GM18517 (cell line): ENCODE measurements around the gene FHL3.
A peak's percentile ranks its signal among the peaks of the same experiment; 100 is the strongest.
"Not testable (repeated sequence)": the region's sequence is repeated elsewhere in the genome, so short reads cannot be mapped to it uniquely, and the experiment has no call there.

Experiments
- ATAC-seq: cut with Tn5 transposase; IDR thresholded peaks from one replicate; pipeline ENCODE4 v1.9.1; 2021; ENCODE audit warnings: mild to moderate bottlenecking, moderate library complexity; ENCODE audit not compliant: unreplicated experiment

FHL3 gene

DNA sequence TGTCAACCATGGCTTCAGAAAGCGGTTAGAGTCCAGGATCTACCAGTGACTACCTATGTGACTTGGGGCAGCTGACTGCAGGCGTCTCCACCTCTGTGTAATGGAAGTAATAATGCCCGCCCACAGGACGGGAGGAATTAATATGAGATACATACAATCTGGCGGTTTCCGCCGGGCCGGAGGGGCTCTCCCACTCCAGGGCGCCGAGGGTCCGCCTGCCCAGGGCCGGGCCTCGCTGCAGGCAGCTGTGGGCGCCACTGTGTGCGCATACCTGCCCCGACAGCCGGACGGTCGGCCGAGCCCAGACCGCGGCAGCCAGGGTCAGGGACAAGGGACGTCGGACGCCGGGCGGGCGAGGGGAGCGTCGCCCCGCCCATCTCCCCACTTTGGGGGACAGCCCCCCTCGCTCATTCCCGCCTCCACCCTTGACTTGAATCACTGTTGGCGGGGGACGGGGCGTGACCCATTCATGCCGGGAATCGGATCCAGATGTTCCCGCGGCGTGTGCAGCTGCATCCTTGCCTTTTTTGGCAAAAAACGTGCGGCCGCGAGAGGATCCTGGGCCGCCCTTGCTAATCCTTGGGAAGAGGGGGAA lies 9.5 kb downstream of the FHL3 start:
- ATAC-seq, result no peak

DNA sequence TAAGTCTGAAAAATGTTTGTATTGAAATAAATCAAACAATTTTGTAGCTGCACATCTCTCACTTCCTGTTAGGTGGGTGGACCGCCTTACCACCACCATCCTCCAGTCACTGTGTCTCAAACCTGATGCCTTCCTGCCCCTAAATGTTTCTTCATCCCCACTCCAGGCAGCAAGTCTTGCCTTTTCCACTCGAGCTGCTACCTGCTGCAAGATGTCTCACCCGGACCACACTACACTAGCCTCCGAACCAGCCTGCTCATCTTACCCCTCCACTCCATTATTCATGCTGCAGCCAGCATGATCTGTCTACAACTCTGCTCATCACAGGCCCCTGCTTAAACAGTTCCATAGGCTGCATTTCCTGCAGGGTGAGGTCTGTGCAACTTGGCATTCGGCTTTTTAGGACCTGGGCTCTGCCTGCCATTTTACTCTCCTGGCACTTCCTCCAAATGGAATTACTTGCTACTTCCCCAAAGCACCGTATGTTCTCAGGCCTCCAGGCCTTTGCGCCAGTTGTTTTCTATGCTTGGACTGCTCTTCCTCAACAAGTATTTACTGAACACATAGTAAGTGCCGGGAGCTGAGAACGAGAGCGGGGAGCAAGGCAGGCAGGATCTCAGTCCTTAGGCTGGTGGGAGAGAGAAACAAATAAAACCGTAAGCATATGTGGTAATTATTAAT lies 10.3 kb downstream of the FHL3 start:
- no peak for ATAC-seq

DNA sequence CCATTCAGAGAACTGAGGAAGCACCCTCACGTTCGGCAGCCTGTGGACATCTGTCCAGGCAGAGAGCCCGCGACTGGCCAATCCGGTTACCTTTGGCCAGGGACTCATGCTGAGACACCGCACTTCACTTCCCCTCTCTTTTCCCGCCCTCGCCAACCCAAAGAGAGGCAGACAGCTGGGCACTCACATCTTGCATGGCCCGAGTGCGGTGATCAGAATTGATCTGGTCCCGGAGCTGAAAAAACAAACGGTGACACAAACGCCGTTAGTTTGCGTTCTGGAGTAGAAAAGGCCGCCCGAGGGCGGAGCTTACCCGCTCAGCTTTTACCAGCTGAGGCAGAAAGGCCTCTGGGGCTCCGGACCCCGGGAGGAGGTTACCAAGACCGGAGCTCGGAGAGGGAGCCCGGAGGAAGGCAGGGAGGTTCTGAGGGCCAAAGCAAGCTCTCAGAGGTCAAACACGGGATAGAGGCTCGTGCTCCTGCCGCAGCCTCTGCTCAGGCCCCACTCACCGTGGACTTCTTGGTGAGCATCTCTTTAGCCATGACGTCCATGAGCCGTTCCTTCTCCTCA lies 15.9 kb downstream of the FHL3 start:
- peak; percentile 37 for ATAC-seq

DNA sequence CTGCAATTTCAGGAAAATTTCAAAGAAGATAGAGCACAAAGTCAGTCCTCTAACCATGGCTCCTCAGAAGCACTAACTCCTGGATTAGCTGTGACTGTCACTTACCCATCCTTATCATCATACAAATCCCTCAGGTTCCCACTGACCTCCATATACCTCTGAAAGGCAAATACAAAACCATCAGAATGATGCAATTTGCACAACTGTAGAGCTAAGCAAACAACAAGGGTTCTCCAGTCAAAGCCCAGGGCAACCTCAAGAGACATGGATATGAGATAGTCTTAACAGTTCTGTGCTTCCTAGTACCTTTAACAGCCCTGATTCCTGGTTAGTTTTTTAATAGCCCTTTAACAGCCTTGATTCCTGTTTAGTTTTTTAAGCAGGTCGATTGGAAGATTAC lies 17.6 kb downstream of the FHL3 start:
- no peak for ATAC-seq

DNA sequence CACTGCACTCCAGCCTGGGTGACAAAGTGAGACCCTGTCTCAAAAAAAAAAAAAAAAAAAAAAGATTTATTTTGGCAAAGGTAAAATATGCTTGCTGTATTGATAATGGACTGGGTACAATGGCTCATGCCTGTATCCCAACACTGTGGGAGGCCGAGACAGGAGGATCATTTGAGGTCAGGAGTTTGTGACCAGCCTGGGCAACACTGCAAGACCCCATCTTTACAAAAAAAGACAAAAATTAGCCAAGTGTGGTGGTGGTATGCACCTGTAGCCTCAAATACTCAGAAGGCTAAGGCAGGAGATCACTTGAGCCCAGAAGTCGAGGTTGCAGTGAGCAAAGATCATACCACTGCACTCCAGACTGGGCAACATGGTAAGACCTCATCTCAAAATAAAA lies 21.8 kb downstream of the FHL3 start:
- ATAC-seq, result no peak

DNA sequence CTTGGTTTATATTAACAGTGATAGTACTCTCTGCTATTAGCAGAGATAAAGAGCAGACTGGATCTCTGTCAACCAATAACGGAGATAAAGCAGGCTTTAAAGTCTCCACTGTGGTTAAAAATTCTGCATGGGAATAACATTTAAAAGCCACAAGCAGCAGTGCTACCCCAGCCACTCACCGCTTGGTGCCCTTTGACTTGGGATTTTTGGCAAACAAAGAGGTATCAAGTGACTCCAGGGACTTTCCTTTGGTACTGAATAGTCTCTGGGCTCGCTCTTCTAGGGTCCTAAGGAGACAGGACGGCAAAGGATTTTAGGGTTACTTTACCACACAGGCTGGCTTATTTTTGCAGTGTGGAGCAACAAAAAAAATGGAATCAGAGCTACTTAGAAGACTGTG lies 26.8 kb downstream of the FHL3 start:
- no peak for ATAC-seq

DNA sequence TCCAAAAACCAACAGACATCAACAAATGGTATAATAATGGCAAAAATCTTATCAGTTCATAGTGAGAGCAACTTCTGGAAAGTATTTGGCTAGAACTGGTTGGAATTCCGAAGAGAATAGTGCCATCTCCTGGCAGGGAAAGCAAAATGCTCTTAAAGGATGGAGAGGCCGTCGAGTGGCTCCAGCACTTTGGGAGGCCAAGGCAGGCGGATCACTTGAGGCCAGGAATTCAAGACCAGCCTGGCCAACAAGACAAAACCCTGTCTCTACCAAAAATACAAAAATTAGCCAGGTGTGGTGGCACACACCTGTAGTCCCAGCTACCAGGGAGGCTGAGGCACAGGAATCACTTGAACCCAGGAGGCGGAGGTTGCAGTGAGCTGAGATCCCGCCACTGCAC lies 30.2 kb downstream of the FHL3 start:
- not testable (repeated sequence) for ATAC-seq

DNA sequence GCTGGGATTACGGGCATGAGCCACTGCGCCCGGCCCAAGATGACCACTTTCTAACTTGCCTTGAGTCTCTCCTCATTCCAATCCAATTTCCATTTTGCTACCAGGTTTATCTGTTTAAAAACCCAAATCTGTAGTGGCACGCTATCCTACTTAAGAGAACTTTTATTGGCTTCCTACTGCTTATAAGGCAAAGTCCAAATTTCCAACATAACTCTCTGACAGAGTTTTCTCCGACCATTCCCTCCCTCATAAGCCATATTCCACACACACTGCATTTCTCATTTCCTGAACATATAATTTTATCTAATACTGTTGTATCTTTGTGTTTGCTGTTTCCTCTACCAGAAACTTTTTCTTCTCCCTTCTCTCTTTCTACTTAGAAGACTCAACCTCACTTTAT lies 30.7 kb downstream of the FHL3 start:
- no peak for ATAC-seq

DNA sequence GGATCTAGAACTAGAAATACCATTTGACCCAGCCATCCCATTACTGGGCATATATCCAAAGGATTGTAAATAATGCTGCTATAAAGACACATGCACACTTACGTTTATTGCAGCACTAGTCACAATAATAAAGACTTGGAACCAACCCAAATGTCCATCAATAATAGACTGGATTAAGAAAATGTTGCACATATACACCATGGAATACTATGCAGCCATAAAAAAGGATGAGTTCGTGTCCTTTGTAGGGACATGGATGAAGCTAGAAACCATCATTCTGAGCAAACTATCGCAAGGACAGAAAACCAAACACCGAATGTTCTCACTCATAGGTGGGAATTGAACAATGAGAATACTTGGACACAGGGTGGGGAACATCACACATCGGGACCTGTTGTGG lies 31.6 kb downstream of the FHL3 start:
- ATAC-seq, result not testable (repeated sequence)

DNA sequence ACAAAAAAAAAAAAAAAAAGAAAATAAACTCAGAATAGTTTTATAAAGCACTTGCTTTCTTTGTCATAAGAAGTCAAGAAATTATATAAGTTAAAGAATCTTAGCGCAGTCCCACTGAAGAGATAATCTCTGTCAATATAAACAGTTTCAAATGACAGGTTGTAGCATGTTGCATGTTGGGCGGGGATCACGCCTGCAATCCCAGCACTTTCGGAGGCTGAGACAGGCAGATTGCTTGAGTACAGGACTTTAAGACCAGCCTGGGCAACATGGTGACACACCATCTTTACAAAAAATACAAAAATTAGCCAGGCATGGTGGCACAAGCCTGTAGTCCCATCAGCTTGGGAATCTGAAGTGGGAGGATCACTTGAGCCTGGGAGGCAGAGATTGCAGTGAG lies 40.0 kb downstream of the FHL3 start:
- no peak for ATAC-seq

DNA sequence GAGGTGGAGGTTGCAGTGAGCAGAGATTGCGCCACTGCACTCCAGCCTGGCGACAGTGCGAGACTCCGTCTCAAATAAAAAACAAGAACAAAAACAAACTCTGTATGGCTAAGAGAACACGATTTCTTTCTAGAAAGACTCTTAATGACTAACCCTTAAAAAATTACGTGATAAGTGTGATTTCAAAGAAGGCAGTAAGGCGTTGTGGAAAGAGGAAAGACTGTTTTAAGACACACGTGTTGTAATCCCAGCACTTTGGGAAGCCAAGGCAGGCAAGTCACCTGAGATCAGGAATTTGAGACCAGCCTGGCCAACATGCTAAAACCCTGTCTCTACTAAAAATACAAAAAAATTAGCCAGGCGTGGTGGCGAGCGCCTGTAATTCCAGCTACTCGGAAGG lies 41.2 kb downstream of the FHL3 start:
- not testable (repeated sequence) for ATAC-seq

DNA sequence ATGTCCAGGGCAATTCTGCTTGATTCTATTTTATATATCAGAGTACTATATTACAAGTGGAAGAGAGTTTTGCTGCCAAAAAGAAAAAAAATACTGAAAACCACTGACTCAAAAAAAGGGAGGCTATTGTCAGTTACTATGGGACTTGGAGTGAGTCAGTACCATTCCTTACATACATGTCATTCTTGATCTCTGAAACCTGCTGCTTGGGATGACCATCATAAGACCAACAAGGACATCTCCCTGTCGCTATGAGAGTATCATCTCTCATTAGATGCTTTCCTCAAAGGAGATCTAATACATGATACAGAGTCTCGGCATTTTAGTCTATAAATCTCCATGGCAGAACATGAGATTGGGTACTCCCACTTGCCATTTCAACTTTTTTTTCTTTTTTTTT lies 46.6 kb downstream of the FHL3 start:
- ATAC-seq, result no peak

DNA sequence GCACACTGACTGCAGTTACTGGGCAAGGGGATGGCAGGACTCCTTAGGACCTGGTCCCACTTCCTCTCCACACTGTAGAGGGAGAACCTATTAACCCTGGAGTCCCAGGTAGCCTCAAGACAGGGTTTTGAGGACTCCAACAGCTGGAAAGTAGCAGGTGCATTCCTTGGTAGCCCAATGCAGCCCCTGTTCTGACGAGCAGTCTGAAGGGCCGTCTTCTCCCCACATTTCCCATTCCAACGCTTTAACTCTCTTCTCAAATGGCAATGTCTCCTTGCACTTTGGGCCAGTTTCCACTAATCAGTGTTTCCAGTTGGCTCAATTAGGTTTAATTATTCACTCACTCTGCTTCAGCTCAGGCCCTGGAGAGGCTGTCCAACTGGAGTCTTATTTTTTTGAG lies 49.6 kb downstream of the FHL3 start:
- ATAC-seq, result no peak

DNA sequence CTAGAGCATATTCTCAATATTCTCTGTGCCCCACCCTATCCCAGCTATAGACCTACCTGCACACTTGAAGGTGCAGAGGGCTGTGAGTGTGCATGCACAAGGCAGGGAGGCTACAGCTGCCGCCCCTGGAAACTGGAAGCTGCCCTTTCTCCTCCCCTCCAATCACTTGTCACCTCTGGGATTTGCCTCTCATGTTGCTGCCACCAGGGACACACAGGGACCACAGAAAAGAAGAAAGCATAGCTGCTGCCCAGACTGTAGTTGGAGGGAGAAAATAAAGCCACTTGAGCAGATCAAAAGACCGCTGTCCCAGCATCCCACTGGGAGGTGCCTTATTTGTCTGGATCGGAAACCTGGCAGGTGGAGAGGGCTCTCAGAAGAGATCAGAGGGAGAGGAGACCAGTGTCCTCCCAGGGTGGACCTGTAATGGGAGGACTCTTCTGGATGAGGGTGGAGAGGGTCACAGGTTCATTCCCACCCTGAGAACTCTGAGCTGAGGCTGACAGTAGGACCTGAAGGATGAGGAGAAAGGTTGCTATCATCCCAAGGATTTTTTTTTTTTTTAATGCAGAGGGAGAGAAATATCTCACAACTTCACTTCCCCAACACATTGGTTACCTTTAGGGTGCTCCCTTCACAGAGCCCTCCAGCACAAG lies 50.9 kb downstream of the FHL3 start:
- no peak for ATAC-seq

DNA sequence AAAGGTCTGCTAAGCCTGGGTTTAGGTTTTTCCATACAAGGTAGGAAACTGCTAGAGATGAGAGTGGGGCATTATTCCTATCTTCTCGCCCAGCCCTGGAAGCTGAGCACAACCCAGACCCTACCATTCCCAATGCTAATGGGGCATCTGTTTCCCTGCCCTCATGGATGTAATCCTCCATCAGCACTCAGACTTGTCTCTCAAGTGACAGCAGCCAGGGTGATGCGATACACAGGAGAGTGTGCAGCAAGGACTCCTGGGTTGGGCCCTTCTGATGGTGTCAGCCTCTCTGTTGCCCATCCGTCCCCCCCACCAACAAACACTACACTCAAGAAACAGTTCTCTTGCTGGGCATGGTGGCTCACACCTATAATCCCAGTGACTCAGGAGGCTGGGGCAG lies 52.6 kb downstream of the FHL3 start:
- ATAC-seq, result no peak

DNA sequence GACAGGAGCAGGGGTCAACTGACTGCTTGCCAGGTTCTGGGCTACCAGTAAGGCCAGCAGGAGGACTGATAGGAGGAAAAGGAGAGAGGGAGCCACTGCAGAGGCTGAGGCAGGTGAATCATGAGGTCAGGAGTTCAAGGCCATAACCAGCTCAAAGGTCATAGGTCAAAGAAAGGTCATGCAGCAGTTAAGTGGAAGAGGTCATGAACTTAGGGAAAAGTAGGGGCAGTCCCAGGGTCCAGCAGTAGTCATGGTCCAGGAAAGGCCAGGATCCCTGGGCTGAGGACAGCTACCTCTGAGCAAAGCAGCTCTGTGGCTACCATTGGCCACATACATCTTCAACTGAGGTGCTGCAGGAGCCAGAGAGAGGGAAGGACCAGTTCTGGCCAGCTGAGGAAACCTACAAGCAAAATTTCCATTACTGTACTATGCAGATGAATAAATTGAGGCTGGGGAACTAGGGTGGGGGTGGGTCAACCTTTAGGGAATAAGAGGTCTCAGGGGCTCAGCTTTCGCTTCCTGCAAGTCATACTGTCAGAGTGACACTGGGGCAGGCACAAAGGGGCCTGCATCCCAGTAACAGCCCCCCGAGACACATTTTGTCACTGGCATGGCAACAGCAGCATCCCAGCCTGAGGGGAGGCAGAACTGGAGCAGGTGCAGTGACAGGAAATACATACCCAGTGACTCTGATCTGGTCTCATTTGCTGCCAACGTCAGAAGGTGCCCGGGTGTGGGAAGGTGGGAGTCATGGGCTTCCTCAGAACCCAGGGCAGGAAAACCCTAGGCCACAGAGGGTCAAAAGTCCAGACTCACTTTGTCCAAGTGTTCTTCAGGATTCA lies 53.3 kb downstream of the FHL3 start:
- ATAC-seq, result no peak

DNA sequence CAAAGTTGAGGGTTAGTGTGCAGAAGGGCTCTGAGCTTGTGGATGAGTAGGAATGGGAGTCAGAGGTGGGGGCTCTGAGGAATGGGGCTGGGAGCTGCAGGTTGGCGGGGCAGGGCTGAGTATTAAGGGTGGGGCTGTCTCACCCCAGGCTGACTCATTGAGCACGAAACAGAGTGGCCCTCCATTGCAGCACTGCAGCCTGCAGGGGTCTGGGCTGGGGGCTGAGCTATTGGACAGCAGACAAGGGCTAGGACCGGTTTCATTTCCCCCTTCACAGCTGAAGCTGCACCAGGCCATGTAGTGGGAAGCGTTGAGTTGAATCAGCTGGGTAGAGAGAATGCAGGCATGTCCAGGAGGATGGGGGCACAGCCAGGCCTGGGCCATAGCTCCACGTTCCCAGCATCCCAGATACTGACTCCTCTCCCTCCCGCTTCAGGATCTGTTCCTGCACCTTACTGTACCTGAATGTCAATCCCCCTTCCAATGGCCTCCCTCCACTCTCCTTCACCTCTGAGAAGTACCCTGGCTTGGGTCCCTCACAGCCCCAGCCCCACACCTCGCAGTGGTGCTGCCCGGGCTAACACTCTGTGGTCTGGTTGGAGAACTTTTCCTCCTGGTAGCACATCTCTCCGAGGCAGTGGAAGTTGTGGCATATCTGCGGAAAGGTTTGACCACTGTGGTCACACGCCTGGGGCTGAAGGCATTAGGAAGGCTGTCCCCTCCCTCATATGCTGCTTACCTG lies 54.1 kb downstream of the FHL3 start:
- ATAC-seq, result no peak

DNA sequence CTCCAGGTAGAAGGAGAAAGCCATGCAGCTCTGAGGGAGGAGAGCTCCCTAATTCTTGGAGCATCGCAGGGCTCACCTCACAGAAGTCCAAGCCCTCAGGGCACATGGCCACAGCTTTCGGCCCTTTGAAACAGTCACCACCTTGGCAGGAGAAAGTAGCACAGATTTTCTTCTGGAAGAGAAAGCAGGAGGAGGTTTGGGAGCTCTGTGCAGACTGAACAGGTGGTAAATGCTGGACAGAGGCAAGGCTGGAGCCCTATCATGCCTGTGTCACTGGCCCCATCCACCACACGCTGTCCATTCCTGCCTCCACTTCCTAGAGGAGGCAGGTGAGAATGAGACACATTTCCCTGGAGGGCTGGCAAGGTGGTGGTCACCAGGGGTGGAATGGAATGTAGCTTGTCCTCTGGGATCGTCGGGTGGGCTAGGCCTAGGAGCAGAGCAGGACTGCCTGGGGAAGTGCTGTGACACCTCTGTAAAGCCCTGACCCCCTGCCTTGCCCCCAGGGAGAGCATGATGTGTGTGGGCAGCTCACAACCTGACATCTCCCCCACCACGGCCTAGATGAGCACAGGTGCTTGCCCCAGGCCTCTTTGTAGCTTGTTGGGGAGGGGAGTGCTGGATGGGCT lies 55.7 kb downstream of the FHL3 start:
- ATAC-seq, result no peak

DNA sequence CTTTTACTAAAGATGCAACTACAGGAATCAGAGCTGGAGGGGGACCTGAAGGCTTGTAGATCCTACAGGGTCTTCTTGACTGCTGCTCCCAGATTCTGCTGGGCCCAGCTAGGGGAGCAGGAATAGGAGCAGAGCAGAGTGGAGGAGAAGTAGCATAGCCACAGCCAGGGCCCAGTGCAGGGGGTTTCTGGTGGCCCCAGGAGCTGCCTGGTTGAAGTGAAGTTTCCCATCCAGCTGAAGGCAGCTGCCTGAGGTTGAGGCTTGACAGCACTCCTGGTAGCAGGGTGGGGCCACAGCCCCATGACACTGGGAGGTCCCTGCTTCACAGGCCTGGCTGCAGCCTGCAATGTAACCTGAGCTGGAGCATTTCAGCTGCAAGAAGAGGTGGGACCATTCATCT lies 56.5 kb downstream of the FHL3 start:
- ATAC-seq, result no peak

DNA sequence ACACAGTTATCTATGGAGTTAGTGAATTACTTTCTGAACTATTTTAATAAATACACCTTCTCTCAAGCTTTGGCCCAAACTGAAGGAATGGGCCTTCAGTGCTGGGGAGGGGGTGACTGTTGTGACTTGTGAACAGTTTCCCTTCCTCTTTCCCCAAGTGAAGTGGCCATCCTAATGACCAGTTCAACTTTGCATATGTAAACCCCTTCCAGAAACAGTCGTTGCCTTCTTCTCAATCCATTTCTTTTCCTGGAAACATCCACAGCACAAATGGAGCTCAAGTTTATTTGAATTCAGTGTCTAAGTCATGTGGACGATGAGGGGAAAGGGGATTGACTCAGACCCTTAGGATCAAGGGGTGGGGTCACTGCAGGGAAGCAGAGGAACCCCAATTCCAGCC lies 57.1 kb downstream of the FHL3 start:
- ATAC-seq, result no peak
